HCT116 (cell line): ENCODE data around the gene GDF2. TPM values are rescaled to one million over a fixed set of nuclear protein-coding genes. Genes with fewer than 3 reads are reported as not detected.

Experiments
- ATAC-seq: fragments of 200-7000 bp; cut with Tn5 transposase; 2 replicates; pipeline ENCODE4 v1.9.1; 2020; ENCODE audit warnings: mild to moderate bottlenecking, moderate library complexity
- BruUV-seq: library from RNA; stranded (reverse); fragments of 400-500 nt; replicated peaks from 2 replicates; lab custom pipeline; 2021; lab: Mats Ljungman, UMichigan
- CTCF ChIA-PET: fragments of 300-600 bp; sonication (Branson Sonifier 250); formaldehyde crosslinking; loops from one replicate; lab custom pipeline; 2021; ENCODE audit warnings: antibody characterized with exemption; lab: Charles Lee
- POLR2A ChIA-PET: fragments of 300-600, 350-600 bp; sonication (Branson Sonifier 250); formaldehyde crosslinking; loops from one replicate; lab custom pipeline; 2021; ENCODE audit warnings: antibody characterized with exemption; lab: Charles Lee
- RAD21 ChIA-PET, 2 experiments: fragments of 300-600 bp; sonication (Branson Sonifier 250); formaldehyde crosslinking; loops; one replicate each; lab custom pipeline; 2023; ENCODE audit warnings: low total read pairs in 2 of 2; ENCODE audit not compliant: uncharacterized antibody in 2 of 2, unreplicated experiment in 2 of 2, low non-redundant PET in 1 of 2; lab: Charles Lee
- DNase-seq: peaks from one replicate; pipeline ENCODE4 v3.0.0-alpha.2; 2010; ENCODE audit warnings: low read depth, low spot score
- H2AFZ ChIP-seq: fragments of 200-600 bp; shearing (Covaris generic), sonication (generic); 2 replicates; pipeline ENCODE4 v1.6.1; 2017; ENCODE audit warnings: low read depth, mixed run types, mixed read lengths, antibody characterized with exemption, low read length; ENCODE audit not compliant: poor library complexity, severe bottlenecking
- H3K27ac ChIP-seq: 2 replicates; pipeline ENCODE4 v1.5.1; 2012; ENCODE audit warnings: low read depth, low read length
- H3K27me3 ChIP-seq: fragments of 200-600 bp; sonication (generic); 2 replicates; pipeline ENCODE4 v1.6.1; 2016; ENCODE audit warnings: mixed run types, low read length, mixed read lengths; ENCODE audit not compliant: insufficient read depth
- H3K36me3 ChIP-seq, 2 experiments: fragments of 200-500 bp in 1 of 2; fragments of 200-600 bp in 1 of 2; sonication (Bioruptor generic) in 1 of 2; sonication (generic) in 1 of 2; 2 replicates each; pipeline versions ENCODE4 v1.5.1 to v1.6.1; 2014 to 2016; ENCODE audit warnings: low read length in 2 of 2, inconsistent platforms in 1 of 2, mixed read lengths in 1 of 2, mixed run types in 1 of 2; ENCODE audit not compliant: insufficient read depth in 2 of 2, control insufficient read depth in 1 of 2
- H3K4me1 ChIP-seq, 2 experiments: fragments of 200-600 bp in 1 of 2; sonication (generic) in 1 of 2; 2 replicates each; pipeline versions ENCODE4 v1.5.1 to v1.6.1; 2012 to 2017; ENCODE audit warnings: low read length in 2 of 2, inconsistent platforms in 1 of 2, mild to moderate bottlenecking in 1 of 2, mixed read lengths in 1 of 2, mixed run types in 1 of 2, moderate library complexity in 1 of 2; ENCODE audit not compliant: insufficient read depth in 2 of 2, control insufficient read depth in 1 of 2
- H3K4me2 ChIP-seq: fragments of 200-600 bp; sonication (generic); 2 replicates; pipeline ENCODE4 v1.6.1; 2017; ENCODE audit warnings: mixed run types, low read length, mixed read lengths
- H3K4me3 ChIP-seq, 2 experiments: fragments of 200-600 bp in 1 of 2; sonication (generic) in 1 of 2; replicated peaks in 1 of 2; 2 replicates each; pipeline ENCODE4 v1.5.1; 2011 to 2016; ENCODE audit warnings: low read length in 2 of 2, control low read depth in 1 of 2, low read depth in 1 of 2, mild to moderate bottlenecking in 1 of 2, mixed read lengths in 1 of 2, mixed run types in 1 of 2
- H3K79me2 ChIP-seq: fragments of 200-600 bp; sonication (generic); 2 replicates; pipeline ENCODE4 v1.6.1; 2017; ENCODE audit warnings: mild to moderate bottlenecking, mixed run types, low read length, moderate library complexity, mixed read lengths; ENCODE audit not compliant: insufficient read depth
- H3K9ac ChIP-seq: fragments of 200-600 bp; sonication (generic); 2 replicates; pipeline ENCODE4 v1.6.1; 2016; ENCODE audit warnings: low read length, mixed read lengths
- H3K9me2 ChIP-seq: fragments of 200-600 bp; sonication (generic), shearing (Covaris generic); 2 replicates; pipeline ENCODE4 v1.6.1; 2017; ENCODE audit warnings: mixed run types, mild to moderate bottlenecking, moderate library complexity; ENCODE audit not compliant: insufficient read depth
- H3K9me3 ChIP-seq, 2 experiments: fragments of 200-500 bp in 1 of 2; fragments of 200-600 bp in 1 of 2; sonication (Bioruptor generic) in 1 of 2; sonication (generic) in 1 of 2; 2 replicates each; pipeline ENCODE4 v1.6.1; 2014 to 2017; ENCODE audit warnings: low read length in 2 of 2, mixed read lengths in 2 of 2, inconsistent platforms in 1 of 2, low read depth in 1 of 2, mild to moderate bottlenecking in 1 of 2, mixed run types in 1 of 2, moderate library complexity in 1 of 2; ENCODE audit not compliant: control insufficient read depth in 1 of 2, insufficient read depth in 1 of 2
- H4K20me1 ChIP-seq: fragments of 200-600 bp; sonication (generic), shearing (Covaris generic); 2 replicates; pipeline ENCODE4 v1.6.1; 2017; ENCODE audit warnings: mixed run types, mild to moderate bottlenecking, moderate library complexity; ENCODE audit not compliant: insufficient read depth
- CBX3 ChIP-seq: IDR thresholded peaks from 2 replicates; pipeline ENCODE4 v1.6.1; 2012; ENCODE audit warnings: low read depth
- CEBPB ChIP-seq: IDR thresholded peaks from 2 replicates; pipeline ENCODE4 v1.6.1; 2012; ENCODE audit warnings: low read depth
- EGR1 ChIP-seq: IDR thresholded peaks from 2 replicates; pipeline ENCODE4 v1.6.1; 2012; ENCODE audit warnings: low read depth
- ELF1 ChIP-seq: IDR thresholded peaks from 2 replicates; pipeline ENCODE4 v1.6.1; 2012; ENCODE audit warnings: low read depth, borderline replicate concordance
- EZH2 ChIP-seq: fragments of 200-600 bp; sonication (generic); IDR thresholded peaks from 2 replicates; pipeline ENCODE4 v1.6.1; 2017; ENCODE audit warnings: antibody characterized with exemption, mixed run types
- FOSL1 ChIP-seq: IDR thresholded peaks from 2 replicates; pipeline ENCODE4 v1.6.1; 2012; ENCODE audit warnings: low read depth
- JUND ChIP-seq: IDR thresholded peaks from 2 replicates; pipeline ENCODE4 v1.6.1; 2012
- RAD21 ChIP-seq: IDR thresholded peaks from 2 replicates; pipeline ENCODE4 v1.6.1; 2012; ENCODE audit warnings: low read depth, mild to moderate bottlenecking
- SIN3A ChIP-seq: IDR thresholded peaks from 2 replicates; pipeline ENCODE4 v1.6.1; 2012; ENCODE audit warnings: low read depth
- TCF7L2 ChIP-seq: IDR thresholded peaks from 2 replicates; pipeline ENCODE4 v1.7.0; 2011; ENCODE audit warnings: borderline replicate concordance, inconsistent platforms; ENCODE audit not compliant: insufficient read depth, insufficient read length; ENCODE audit errors: extremely low read depth
- ZFX ChIP-seq: fragments of 450-650 bp; IDR thresholded peaks from 2 replicates; pipeline ENCODE4 v1.6.1; 2017
- intact Hi-C: fragments of 100-400 bp; cut with micrococcal nuclease; formaldehyde crosslinking; loops from 2 replicates; pipeline ENCODE4 v1.10.0; 2022
- total RNA-seq: library from RNA; stranded (reverse); gene quantifications from one replicate; pipeline ENCODE4 v1.2.1, GENCODE V29; 2021; ENCODE audit not compliant: unreplicated experiment
- TF ChIP-seq, protein P1 (sequence below): IDR thresholded peaks from 2 replicates; pipeline ENCODE4 v1.6.1; 2012
- TF ChIP-seq, protein P2 (sequence below): IDR thresholded peaks from 2 replicates; pipeline ENCODE4 v1.6.1; 2011; ENCODE audit warnings: mild to moderate bottlenecking, low read length, moderate library complexity; ENCODE audit not compliant: insufficient replicate concordance; ENCODE audit errors: extremely low read depth
- TF ChIP-seq, protein P3 (sequence below): IDR thresholded peaks from 2 replicates; pipeline ENCODE4 v1.6.1; 2012

GDF2 gene
- total RNA-seq, 1 experiment from 2014 or later = not detected

DNA sequence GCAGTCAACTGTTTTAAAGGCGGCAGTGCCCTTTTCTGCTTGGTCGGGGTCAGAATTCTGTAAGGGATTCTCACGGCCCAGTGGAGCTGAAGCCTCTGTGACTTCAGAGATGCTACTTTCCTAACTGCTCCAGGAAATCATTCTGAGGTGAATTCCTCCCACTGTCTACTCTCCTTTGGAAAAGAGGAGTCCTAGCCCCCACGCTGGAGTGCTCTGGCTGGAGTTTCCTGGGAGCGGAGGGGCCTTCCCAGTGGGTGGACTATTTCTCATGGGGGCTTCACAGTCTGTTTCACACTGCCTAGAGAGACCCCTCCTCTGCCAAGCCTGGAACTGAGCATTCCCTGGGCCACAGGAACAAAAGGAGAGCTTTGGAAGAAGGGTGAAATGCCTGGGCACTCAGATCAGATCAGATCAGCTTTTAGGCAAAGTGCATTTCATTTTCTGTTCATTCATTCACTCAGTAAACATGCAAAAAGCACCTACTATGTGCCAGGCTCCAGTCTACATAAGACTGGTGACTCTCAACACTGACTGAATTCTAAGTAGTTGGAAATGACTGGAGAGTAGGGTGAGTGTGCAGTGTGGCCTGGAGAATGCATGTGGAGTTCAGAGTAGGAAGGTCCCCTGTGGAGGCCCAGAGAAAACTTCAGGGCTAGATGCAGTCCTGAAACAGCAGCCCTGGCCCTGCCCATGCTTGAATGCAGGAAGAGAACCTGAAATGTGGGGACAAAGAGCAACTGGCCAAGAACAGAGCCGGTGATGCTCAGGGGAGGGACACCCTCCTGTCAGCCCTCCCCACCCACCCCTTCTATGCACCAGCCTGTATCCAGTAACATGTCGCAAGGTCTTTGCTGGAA lies 49.6 kb downstream of the GDF2 start:
- no peak overlapping the region for H3K4me2 ChIP-seq
- no peak overlapping the region for H3K4me3 ChIP-seq
- DNase-seq = no peak
- H3K27me3 ChIP-seq = no peaks in the 10 kb centered on the region
- no peak overlapping the region for H3K27ac ChIP-seq
- no peaks in the 10 kb centered on the region for H4K20me1 ChIP-seq
- no peaks in the 10 kb centered on the region for H3K36me3 ChIP-seq
- ATAC-seq = no peak
- H3K9me3 ChIP-seq = no peaks in the 10 kb centered on the region
- intact Hi-C loops = no loop called here
- H3K9me2 ChIP-seq = no peaks in the 10 kb centered on the region
- H2AFZ ChIP-seq = no peak overlapping the region
- TF ChIP-seq JUND (no peak), TCF7L2 (no peak), FOSL1 (no peak), RAD21 (no peak), ELF1 (no peak), EGR1 (no peak), CEBPB (no peak), ZFX (no peak), EZH2 (no peak), CBX3 (no peak), SIN3A (no peak)
- TF ChIP-seq, protein P1, sequence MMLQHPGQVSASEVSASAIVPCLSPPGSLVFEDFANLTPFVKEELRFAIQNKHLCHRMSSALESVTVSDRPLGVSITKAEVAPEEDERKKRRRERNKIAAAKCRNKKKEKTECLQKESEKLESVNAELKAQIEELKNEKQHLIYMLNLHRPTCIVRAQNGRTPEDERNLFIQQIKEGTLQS = no peak
- TF ChIP-seq, protein P2, sequence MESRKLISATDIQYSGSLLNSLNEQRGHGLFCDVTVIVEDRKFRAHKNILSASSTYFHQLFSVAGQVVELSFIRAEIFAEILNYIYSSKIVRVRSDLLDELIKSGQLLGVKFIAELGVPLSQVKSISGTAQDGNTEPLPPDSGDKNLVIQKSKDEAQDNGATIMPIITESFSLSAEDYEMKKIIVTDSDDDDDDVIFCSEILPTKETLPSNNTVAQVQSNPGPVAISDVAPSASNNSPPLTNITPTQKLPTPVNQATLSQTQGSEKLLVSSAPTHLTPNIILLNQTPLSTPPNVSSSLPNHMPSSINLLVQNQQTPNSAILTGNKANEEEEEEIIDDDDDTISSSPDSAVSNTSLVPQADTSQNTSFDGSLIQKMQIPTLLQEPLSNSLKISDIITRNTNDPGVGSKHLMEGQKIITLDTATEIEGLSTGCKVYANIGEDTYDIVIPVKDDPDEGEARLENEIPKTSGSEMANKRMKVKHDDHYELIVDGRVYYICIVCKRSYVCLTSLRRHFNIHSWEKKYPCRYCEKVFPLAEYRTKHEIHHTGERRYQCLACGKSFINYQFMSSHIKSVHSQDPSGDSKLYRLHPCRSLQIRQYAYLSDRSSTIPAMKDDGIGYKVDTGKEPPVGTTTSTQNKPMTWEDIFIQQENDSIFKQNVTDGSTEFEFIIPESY = no peak
- TF ChIP-seq, protein P3, sequence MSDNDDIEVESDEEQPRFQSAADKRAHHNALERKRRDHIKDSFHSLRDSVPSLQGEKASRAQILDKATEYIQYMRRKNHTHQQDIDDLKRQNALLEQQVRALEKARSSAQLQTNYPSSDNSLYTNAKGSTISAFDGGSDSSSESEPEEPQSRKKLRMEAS = no peak
- ChIA-PET RAD21 (no interaction called here), POLR2A (no interaction called here), CTCF (interaction anchor here (2.4 kb wide), 1 partner anchor 10 kb away, joined by 6 read pairs; no protein-coding TSS in a partner anchor)
- H3K4me1 ChIP-seq = no peaks in the 10 kb centered on the region
- BruUV-seq = no TSS peak
- no peaks in the 10 kb centered on the region for H3K79me2 ChIP-seq
- H3K9ac ChIP-seq = no peak overlapping the region
